Right lobe of liver (tissue), 4 donors: ENCODE results near the gene LIG3.

ENCODE experiments used
- POLR2A ChIP-seq: fragments of 450-650 bp; IDR thresholded peaks from one replicate; pipeline ENCODE4 v1.6.1; 2017; ENCODE audit warnings: antibody characterized with exemption, mild to moderate bottlenecking
- TF ChIP-seq, protein P1 (sequence below), 4 donors: fragments of 200-600 bp in 3 of 4; fragments of 450-650 bp in 1 of 4; IDR thresholded peaks; one replicate each; pipeline versions ENCODE4 v1.5.1 to v1.8.0; 2016 to 2022; ENCODE audit warnings: antibody characterized with exemption in 4 of 4, mild to moderate bottlenecking in 2 of 4
- donor health status: DM: no; HTN: no; CAD: no.
- donor health status: DM: no; HTN: no; CAD: no.
- donor health status: DM: no; HTN: yes; CAD: no.

DNA sequence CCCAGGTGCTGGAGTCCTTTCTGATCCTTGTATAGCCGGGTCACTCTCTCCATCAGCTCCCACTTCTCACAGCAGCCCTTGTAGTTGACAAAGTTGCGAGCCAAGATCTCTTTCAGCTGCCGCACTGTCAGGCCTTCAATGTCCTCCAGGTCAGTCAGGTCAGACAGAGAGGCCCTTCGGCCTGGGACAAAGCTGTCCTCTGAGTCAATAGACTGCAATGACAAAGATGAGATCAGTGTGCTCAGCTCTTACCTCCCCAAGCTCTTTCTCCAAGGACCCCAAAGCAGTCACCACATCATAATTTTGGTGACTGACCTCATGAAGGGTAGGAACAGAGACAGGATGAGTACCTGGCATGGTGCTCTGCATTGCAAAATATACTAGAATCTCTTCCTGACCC, 36.1 kb downstream of the LIG3 start:
- TF ChIP-seq, protein P1, sequence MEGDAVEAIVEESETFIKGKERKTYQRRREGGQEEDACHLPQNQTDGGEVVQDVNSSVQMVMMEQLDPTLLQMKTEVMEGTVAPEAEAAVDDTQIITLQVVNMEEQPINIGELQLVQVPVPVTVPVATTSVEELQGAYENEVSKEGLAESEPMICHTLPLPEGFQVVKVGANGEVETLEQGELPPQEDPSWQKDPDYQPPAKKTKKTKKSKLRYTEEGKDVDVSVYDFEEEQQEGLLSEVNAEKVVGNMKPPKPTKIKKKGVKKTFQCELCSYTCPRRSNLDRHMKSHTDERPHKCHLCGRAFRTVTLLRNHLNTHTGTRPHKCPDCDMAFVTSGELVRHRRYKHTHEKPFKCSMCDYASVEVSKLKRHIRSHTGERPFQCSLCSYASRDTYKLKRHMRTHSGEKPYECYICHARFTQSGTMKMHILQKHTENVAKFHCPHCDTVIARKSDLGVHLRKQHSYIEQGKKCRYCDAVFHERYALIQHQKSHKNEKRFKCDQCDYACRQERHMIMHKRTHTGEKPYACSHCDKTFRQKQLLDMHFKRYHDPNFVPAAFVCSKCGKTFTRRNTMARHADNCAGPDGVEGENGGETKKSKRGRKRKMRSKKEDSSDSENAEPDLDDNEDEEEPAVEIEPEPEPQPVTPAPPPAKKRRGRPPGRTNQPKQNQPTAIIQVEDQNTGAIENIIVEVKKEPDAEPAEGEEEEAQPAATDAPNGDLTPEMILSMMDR (IDR thresholded peaks at IDR 0.05), result no peak
- no peak for TF ChIP-seq POLR2A
